NAMALWA (cell line): ENCODE results near the gene SYVN1.
A peak's percentile ranks its signal among the peaks of the same experiment; 100 is the strongest.

Experiments
- DNase-seq: peaks from one replicate; pipeline ENCODE4 v3.0.0-alpha.2; 2015; ENCODE audit warnings: low spot score

SYVN1 gene

DNA sequence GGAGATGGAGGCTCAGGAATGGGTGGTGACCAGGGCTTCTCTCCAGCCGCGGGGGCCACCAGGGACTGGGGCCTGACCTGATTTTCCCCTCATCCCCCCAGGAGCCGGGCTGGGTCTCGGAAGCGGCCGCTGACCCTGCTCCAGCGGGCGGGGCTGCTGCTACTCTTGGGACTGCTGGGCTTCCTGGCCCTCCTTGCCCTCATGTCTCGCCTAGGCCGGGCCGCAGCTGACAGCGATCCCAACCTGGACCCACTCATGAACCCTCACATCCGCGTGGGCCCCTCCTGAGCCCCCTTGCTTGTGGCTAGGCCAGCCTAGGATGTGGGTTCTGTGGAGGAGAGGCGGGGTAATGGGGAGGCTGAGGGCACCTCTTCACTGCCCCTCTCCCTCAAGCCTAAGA, 46.5 kb downstream of the SYVN1 start:
- DNase-seq = no peak

DNA sequence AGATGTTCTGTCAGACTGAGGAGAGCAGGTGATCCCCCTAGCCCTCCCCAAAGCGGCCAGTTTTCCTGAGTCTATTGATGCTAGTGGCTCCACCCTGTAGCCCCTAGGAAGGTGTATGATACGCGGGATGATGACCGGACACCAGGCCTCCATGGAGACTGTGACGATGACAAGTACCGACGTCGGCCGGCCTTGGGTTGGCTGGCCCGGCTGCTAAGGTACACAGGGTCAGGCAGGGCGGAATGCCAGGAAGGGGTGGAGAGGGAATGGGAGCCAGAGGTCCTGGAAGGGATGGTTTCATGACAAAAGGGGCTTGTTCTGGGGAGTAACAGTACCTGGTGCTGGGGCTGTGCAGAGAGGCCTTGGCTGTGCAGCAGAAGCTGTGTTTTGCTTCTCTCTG, 47.1 kb downstream of the SYVN1 start:
- DNase-seq = no peak

DNA sequence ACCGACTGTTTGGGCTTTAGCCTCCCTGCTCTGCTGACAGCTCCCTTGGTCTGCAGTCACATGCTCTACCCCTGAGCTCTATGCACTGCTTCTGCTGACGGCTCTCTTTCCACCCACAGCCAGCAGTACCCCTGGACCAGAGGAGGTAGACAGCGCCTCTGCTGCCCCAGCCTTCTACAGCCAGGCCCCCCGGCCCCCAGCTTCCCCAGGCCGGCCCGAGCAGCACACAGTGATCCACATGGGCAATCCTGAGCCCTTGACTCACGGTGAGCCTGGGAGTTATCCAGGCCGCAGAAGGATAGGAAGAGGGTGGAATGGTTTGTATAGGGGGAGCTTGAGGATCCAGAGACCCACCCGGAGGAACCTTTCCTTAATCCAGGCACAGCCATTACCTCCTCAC, 47.5 kb downstream of the SYVN1 start:
- no peak for DNase-seq

DNA sequence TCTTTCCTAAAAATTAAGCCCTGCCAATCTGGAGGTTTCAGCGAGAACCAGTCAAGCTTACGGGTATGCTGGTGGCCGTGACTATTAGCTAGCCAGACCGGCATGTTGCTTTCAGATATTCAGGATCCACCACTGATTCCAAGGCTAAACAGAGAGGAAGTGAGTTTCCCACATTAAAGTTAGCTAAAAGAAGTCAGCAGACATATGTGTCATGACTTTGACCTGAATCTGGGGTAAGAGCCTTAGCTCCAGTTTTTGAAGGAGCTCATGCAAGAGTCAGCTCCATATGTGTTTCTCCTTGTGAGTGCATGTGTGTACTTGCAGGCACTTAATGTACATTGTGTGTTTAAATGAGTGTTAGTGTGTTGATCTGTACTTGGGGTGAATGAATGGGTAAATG, 48.9 kb downstream of the SYVN1 start:
- DNase-seq = no peak

DNA sequence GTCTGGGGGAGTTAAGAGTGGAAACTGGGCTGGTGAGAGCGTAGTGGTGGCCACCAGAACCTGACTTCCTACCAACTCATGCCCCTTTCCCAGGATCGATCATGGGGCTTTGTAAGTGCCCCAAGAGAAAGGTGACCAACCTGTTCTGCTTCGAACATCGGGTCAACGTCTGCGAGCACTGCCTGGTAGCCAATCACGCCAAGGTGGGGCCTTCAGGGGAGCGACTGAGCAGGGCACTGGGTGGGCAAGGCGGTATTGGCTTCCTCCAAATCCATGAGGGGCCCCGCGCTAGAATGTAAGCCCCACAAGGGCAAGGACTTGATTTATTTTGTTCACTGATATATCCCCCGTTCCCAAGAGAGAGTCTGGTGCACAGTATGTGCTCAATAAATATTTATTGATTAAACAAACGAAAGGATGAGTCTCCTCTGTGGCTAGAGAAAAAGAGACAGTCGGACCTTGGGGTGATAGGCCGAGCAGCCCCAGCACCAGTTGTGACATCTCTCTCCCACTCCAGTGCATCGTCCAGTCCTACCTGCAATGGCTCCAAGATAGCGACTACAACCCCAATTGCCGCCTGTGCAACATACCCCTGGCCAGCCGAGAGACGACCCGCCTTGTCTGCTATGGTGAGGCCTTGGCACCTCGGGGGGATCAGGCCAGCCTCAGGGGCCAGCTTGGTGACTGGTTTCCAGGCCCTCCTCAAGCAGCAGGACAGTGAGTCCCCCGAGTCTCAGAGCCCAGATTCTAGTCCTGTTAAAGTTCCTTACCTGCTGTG, 49.5 kb downstream of the SYVN1 start:
- DNase-seq = no peak

DNA sequence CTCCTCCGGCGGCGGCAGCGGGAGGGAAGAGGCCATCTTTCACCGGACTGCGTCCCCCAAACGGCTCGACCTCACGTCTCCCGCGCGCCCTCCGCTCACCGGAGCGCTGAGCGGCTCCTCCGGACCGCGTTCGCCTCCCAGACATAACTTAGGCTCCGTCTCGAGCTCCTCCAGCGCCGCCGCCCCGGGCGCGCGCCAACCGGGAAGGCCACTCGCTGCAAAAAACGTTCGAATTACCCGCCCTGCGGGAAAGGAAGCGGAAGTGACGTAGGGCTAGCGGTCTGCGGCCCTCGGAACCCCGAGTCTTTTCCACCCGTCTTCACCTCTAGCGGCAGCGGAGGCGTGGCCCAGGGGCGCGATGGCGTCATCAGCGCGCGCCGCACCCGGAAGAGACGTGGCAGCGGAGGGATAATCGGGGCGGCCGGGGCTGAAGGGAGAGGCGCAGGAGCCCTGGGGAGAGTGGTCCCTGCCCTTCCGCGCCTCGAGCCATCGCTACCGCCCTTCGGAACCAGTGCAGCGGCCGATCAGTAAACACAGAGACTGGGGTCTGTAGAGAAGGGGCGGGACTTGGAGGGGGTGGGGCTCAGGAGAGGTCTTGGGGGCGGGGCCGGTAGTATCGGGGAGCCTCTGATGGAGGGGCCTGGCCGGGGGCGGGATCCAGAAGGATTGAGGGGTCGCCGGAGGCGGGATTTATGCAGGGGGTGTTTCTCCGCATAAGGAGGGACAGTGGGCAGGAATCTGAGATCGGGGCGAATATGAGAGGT, 50.3 kb downstream of the SYVN1 start, which contains the start of the genes CDCA5 and ZFPL1:
Gene CDCA5, minus strand, starts transcription at position 207 of the 764 bp plus-strand sequence. Its CDS starts 62 bp downstream, at position 145.
Gene ZFPL1, plus strand, starts transcription at position 389 of the 764 bp plus-strand sequence. CDS start 477 bp downstream, outside the sequence.
- DNase-seq = peak; percentile 97

DNA sequence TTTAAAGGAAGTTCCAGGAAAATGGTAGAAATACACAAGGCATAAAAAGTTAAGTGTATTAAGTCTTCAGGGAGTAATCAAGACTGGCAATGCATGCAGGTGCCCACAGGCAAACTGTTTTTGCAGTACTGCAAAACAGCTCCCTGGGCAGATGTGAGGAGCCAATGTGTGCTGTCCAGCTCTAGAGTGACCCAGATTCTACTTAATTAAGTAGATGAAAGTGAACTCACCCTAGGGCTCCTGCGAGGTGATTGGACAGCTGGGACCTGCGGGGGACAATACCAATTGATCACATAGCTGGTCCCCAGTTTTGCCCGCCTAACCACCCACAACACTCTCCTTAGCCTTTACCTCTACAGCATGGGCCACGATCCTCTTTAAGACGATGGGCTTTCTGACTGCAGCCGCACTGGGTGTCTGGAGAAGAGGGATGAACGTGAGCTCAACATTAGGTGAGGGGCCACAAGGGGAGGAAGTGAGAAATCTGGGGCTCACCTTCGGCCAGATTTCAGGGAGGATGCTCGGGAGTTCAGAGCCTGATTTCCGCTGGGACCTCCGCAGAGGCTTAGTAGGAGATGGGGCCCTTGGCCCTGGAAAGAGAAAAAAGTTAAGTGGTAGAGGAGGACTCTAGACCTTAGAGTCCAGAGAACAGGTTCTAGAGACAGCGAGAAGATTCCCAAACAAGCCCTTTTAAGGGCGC, 51.0 kb downstream of the SYVN1 start:
- DNase-seq = no peak

DNA sequence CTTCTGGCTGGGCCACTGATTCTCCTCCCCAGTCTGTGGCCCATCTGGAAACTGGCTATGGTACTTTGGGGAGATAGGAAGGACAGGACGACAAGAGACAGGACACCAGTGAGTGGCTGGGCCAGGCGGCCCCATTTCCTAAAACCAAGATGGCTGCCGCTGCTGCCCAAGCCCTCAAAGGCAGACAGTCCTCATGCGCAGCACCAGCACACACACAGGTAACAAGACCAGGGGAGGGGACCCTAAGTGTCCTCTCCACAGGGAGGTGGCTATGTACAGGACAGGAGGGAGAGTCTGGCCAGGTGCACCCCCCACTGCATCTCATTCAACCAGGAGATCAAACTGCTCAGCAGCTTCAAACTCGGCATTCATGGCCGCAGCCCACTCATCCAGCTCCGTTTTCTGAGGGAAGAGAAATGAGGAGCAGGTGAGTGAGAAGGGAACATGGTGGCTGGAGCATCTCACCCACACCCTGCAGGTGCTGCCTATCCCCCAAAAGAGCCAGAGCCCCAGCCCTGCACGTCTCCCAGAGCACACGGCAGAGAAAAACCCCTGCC, 55.5 kb downstream of the SYVN1 start:
- no peak for DNase-seq

DNA sequence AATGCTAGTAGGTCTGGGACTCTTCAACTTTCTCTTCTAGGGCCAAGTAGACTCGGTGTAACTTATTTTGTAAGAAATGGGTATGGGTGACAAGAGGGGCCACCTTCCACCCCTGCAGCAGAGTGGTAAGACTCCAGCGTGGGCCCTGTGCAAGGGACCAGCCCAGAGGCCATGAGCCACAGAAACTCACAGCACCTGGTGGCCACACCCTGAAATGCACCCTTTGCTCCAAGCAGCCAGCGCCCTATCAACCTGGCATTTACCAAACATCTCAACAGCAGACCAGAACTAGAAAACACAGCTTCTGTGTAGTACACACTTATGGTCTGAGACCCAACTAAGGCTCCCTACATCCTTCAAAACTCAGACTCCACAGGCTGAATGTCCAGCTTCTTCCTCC, 56.2 kb downstream of the SYVN1 start:
- DNase-seq = peak; percentile 79

DNA sequence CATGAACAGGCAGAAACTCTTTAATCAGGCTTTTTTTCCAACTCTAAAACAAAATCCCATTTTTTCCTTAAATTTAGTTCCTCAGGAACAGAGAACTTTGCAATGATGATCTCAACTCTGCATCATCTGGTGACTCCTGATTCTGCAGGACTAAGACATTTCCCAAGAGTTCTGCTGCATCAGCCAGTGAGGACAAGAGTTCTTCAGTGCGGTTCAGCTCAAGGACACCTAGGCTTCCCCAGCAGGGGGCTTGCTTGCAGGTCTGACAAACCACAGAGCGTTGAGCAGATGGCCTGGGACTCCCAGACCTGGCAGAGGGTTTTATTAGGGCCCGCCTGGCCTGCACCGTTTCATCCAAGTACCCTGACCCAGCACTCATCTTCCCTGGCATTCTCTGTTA, 56.9 kb downstream of the SYVN1 start:
- DNase-seq = peak; percentile 54
